ENCODE data around the gene AIG1. TPM values are rescaled to one million over a fixed set of nuclear protein-coding genes. Genes with fewer than 3 reads are reported as not detected.

AIG1 gene
- total and polyA plus RNA-seq, 4 donors = 19.9 to 31.7 (median 27.3) TPM

- Histone ChIP-seq H3K9me3 (ENCODE audit: control insufficient read depth in 4 of 4, insufficient read depth in 3 of 4, low read length in 3 of 4) (peaks cover 0 to 1% (median 0%) of the 10 kb centered on the region in 4 donors), H3K36me3 (ENCODE audit: control insufficient read depth in 4 of 4, insufficient read depth in 4 of 4, low read length in 4 of 4) (peaks cover 0 to 2% (median 1%) of the 10 kb centered on the region in 4 donors), H3K4me1 (ENCODE audit: control insufficient read depth in 5 of 5, insufficient read depth in 5 of 5, low read length in 5 of 5) (peaks cover 0 to 3% (median 0%) of the 10 kb centered on the region in 5 donors), H3K27ac (ENCODE audit: low read depth in 1 of 2, low read length in 1 of 2) (no peak overlapping the region), H3K4me3 (no peak overlapping the region), H3K27me3 (ENCODE audit: control insufficient read depth in 3 of 3, insufficient read depth in 3 of 3, low read length in 2 of 3) (no peaks in the 10 kb centered on the region), H3K9ac (ENCODE audit: insufficient read depth in 1 of 2, low read length in 2 of 2) (no peak overlapping the region)
- ATAC-seq (ENCODE audit: insufficient read depth, low FRiP score) (no peak), DNase-seq (no peak)
- TF ChIP-seq CTCF (IDR thresholded peaks at IDR 0.05; ENCODE audit: control extremely low read depth, extremely low read depth) = no peak
Observed at GRCh38 chr6:143169440-143169839, 108.8 kb downstream of the AIG1 start.

GRCh38 chr6:143174516-143174915 lies 113.8 kb downstream of the AIG1 start:
- peaks cover 0 to 4% (median 1%) of the 10 kb centered on the region in 4 donors for H3K36me3 ChIP-seq (ENCODE audit: control insufficient read depth in 4 of 4, insufficient read depth in 4 of 4, low read length in 4 of 4)
- H3K27me3 ChIP-seq (ENCODE audit: control insufficient read depth in 3 of 3, insufficient read depth in 3 of 3, low read length in 2 of 3) = no peaks in the 10 kb centered on the region
- H3K9ac ChIP-seq (ENCODE audit: insufficient read depth in 1 of 2, low read length in 2 of 2) = no peak overlapping the region
- DNase-seq (no peak), ATAC-seq (ENCODE audit: insufficient read depth, low FRiP score) (no peak)
- H3K4me3 ChIP-seq = no peak overlapping the region
- H3K27ac ChIP-seq (ENCODE audit: low read depth in 1 of 2, low read length in 1 of 2) = no peak overlapping the region
- TF ChIP-seq CTCF (IDR thresholded peaks at IDR 0.05; ENCODE audit: control extremely low read depth, extremely low read depth) = no peak
- H3K9me3 ChIP-seq (ENCODE audit: control insufficient read depth in 4 of 4, insufficient read depth in 3 of 4, low read length in 3 of 4) = peaks cover 0 to 8% (median 2%) of the 10 kb centered on the region in 4 donors
- H3K4me1 ChIP-seq (ENCODE audit: control insufficient read depth in 5 of 5, insufficient read depth in 5 of 5, low read length in 5 of 5) = no peaks in the 10 kb centered on the region

- Histone ChIP-seq H3K9ac (ENCODE audit: insufficient read depth in 1 of 2, low read length in 2 of 2) (no peak overlapping the region), H3K4me1 (ENCODE audit: control insufficient read depth in 5 of 5, insufficient read depth in 5 of 5, low read length in 5 of 5) (peaks cover 0 to 2% (median 0%) of the 10 kb centered on the region in 5 donors), H3K27ac (ENCODE audit: low read depth in 1 of 2, low read length in 1 of 2) (no peak overlapping the region), H3K9me3 (ENCODE audit: control insufficient read depth in 4 of 4, insufficient read depth in 3 of 4, low read length in 3 of 4) (peaks cover 0 to 8% (median 2%) of the 10 kb centered on the region in 4 donors), H3K4me3 (no peak overlapping the region), H3K36me3 (ENCODE audit: control insufficient read depth in 4 of 4, insufficient read depth in 4 of 4, low read length in 4 of 4) (peaks cover 0 to 4% (median 1%) of the 10 kb centered on the region in 4 donors), H3K27me3 (ENCODE audit: control insufficient read depth in 3 of 3, insufficient read depth in 3 of 3, low read length in 2 of 3) (no peaks in the 10 kb centered on the region)
- no peak for TF ChIP-seq CTCF (IDR thresholded peaks at IDR 0.05; ENCODE audit: control extremely low read depth, extremely low read depth)
- 97 to 99% methylated on average over 1 of the region's 1 CpG for WGBS, 2 donors
- ATAC-seq (ENCODE audit: insufficient read depth, low FRiP score) (no peak), DNase-seq (no peak)
Observed at GRCh38 chr6:143174951-143175350, 114.3 kb downstream of the AIG1 start.
